Measurements from ENCODE around the gene TPRG1L.

Gene TPRG1L

DNA sequence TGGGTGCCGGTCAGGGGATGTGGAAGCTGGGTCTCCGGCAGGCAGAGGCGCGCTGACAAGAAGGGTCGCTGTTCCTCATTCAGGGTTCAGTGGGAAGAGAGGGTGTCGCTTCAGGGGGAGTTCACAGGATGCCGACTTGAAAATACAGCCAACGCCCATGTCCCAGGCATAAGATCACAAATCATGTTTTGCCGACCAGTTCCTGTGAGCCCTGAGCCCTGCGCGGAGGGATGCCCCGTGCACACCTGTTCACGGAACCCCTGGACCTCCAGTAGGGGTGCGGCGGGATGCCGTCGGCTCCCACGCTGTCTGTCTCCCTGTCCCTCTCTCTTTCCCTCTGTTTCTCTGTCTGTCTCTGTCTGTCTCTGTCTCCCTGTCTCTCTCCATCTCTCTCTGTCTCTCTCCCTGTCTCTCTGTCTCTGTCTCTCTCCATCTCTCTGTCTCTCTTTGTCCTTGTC is 54.3 kb downstream of the TPRG1L start:
- 92% methylated on average over 18 of the region's 18 CpGs for WGBS
- Histone ChIP-seq H3K4me3 (ENCODE audit: low read length) (no peak overlapping the region), H3K9me3 (ENCODE audit: insufficient read depth, low read depth, low read length) (no peaks in the 10 kb centered on the region), H3K4me1 (ENCODE audit: insufficient read depth, low read length) (peaks cover 15% of the 10 kb centered on the region), H3K27ac (ENCODE audit: low read depth, low read length) (no peak overlapping the region), H3K36me3 (ENCODE audit: insufficient read depth, low read length) (no peaks in the 10 kb centered on the region), H3K27me3 (ENCODE audit: insufficient read depth, low read length) (peaks cover 23% of the 10 kb centered on the region), H3K9ac (ENCODE audit: low read depth, low read length) (no peak overlapping the region)

Data from HUES64 (cell line).